Amniotic epithelial cell (primary cell): ENCODE data around the gene BAIAP2.

Source experiments
- DNase-seq: peaks from one replicate; pipeline ENCODE4 v3.0.0-alpha.2; 2010; ENCODE audit warnings: low read depth

BAIAP2 gene

GRCh38 chr17:81160306-81160705, 125.4 kb downstream of the BAIAP2 start:
- no peak for DNase-seq

DNA sequence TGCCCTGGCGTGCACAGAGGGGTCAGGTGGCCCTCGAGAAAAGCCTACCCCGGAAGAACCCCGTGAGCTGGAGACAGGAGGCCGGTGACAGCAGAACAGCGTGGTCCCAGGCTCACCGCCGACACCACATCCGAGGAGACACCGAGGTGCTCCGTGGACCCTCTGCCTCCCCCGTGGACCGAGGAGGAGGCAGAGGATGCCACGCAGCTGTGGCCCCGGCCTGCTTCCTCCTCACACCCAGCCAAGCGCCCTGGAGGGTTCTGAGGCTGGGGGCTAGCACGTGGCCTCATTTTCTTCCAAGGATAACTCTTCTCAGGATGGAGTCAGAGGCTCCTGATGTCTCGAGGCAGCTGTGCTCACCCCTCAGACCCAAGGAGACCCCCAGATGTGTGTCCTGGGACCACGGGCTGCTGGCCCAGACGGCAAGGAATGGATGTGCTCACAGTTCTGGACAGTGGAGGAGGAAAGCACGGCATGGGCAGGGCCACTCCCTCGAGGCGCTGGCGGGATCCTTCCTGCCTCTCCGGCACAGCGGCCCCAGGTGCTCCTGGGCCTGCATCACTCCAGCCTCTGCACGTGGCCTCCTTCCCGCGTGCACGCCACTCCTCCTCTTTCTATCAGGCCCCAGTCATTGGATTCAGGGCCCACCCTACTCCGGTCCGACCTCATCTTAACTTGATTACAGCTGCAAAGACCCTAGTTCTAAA, 125.9 kb downstream of the BAIAP2 start:
- no peak for DNase-seq

GRCh38 chr17:81161536-81161935, 126.6 kb downstream of the BAIAP2 start:
- DNase-seq, result no peak

DNA sequence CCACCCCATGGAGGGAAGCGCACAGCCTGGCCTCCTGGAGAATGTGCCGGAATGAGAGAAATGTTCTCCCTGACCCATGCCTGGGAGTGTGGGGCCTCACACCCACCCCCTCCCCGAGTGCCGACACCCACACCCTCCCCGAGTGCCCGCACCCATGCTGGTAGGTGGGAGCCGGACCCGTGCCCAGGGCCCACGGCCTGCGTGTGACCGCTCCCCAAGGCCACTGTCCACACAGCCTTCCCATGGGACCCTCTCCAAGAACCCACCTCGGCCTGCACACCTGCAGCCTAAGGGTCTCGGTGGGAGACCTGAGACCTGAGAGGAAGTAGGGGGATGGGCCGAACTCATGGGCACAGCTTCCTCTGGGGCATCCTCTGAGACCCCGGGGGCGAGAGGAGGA, 127.0 kb downstream of the BAIAP2 start:
- DNase-seq, result no peak

GRCh38 chr17:81162491-81162890, 127.5 kb downstream of the BAIAP2 start:
- no peak for DNase-seq

GRCh38 chr17:81163051-81163695, 128.2 kb downstream of the BAIAP2 start:
- no peak for DNase-seq

GRCh38 chr17:81163703-81164370, 128.9 kb downstream of the BAIAP2 start:
- DNase-seq, result no peak

DNA sequence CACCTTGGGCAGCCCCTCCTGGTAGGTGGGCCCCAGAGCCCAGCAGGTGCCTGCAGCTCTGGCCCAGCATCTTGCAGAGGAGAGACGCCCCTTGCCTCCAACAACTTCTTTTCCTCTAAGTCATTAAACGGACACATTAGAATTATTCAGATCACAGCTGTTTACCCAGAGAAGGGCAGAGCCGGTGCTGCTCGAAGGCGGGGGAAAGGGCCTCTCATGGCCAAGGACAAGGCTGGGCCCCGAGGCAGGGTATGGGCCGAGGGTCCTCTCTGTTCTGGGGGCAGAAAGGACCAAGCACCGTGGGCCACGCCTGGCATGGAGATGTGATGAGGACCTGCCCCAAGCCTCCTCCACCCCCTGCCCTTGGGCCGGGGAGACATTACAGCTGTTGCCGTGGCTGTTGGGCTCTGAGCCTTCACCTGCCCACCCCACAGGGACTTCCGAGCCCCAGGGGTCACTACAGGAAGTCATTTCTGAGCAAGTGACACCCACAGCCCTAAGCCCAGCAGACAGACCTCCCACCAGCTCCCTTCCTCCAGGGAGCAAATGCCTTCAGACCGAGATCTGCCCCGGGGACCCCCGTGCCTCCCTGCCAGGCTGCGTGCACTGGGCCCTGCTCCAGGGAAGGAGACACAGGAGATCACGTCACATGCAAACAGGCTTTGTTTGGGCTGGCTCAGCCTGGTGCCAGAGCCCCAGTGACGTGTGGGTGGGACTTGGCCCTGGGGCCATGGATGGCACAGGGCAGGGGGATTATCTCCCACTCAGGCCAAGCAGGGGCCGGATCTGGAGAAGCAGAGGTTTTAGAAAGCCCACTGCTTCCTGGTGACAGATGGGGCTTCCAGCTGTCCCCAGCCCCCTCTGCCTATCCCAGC, 129.7 kb downstream of the BAIAP2 start:
- no peak for DNase-seq

DNA sequence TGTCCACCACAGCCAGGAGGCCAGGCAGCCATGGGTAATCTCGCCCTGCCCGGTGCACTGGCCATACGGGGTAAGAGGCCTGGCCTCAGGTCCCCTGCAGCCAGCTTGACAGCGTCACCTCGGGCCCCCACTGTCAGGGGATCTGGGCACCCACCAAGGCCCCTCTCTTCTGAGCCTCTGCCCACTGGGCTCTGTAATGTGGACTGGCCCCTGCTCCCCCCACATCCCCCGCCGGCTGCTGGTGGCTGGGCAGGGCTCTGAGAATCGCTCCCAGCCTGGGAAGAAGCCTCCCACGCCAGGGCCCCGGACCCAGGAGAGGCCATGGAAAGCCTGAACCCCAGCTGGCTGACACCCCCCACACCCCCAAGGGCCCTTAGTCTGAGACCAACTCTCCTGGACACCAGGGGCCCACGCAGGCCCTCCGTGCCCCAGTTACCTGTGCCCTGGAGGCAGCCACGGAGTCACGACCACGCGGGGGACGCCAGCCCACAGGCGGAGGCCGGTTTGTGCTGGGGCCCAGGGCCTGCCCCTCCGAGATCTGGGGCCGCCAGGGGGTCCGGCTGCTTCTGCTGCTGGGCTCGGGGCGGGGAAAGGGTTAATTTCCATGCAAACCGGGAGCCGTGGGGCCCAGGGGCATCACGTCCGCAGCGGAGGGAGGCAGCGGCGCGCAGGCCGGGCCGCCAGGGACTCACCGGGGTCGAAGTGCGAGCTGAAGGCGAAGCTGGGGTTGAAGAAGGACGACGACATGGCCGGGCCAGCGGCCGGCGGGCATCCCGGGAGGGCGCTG, 130.5 kb downstream of the BAIAP2 start, which contains the start of gene PVALEF:
Gene PVALEF (plus strand): TSS at position 262 of the 787 bp plus-strand sequence. CDS start 15,720 bp downstream, outside the sequence.
- no peak for DNase-seq

DNA sequence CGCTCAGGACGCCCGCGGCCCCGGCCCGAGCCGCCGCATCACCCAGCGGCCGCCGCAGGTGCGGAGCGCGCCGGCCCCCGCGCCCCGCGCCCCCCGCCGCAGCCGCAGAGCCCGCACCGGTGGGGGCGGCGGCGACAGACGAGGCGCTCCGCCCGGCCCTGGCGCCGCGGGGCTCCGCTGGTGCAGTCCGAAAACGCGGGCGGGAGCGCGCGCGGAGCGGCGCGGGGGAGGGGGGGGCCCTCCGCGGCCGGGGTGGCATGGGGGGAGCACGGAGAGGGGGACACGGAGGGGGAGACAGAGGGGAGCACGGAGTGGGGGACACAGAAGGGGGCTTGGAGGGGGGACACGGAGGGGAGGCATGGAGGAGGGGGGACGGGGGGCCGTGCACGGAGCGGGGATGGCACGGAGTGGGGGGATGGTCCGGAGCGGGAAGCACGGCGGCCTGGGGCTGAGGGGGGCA, 131.1 kb downstream of the BAIAP2 start, which contains the start of gene AATK:
Gene AATK (minus strand): TSS at position 189 of the 460 bp plus-strand sequence. CDS start 229 bp downstream, outside the sequence.
- DNase-seq, result no peak
